ENCODE measurements around the gene VWA3B. TPM values are rescaled to one million over a fixed set of nuclear protein-coding genes. Genes with fewer than 3 reads are reported as not detected.

Gene VWA3B
- total RNA-seq, 1 donor from 2014 or later = not detected

DNA sequence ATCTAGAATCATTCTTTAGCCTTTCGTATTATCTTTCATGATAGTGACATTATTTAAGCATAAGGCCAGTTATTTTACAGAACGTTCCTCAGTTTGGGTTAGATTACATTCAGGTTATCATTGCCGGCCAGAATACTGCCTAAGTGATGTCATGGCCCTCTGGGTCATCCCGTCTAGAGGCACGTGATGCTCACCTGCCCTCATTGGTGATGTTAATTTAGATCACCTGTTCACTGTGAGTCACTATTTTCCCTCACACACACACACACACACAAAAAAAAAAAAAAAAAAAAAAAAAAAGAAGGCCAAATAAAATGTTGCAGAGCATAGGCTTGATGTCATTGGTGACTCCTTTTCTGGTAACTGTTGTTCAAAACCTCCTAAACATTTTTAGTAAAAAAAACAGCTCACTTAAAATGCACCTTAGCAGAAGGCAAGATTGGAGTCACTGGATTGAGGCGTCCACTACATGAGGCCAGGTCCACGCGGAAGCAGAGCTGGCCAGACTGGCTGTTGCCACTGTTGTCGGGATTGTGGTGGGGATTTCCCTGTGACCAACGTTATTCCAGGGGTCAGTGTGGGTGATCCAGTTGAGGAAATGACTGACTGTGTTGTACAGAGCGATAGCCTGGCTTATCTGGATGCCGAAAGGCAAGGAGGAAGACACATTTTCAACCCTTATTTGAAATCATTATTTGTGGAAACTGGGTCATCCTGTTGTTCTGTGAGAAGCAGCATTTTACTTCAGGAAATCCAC is 207.1 kb downstream of the VWA3B start:
- no peak for ATAC-seq (ENCODE audit: low read depth)
- no peak for DNase-seq
- TF ChIP-seq, protein P1, sequence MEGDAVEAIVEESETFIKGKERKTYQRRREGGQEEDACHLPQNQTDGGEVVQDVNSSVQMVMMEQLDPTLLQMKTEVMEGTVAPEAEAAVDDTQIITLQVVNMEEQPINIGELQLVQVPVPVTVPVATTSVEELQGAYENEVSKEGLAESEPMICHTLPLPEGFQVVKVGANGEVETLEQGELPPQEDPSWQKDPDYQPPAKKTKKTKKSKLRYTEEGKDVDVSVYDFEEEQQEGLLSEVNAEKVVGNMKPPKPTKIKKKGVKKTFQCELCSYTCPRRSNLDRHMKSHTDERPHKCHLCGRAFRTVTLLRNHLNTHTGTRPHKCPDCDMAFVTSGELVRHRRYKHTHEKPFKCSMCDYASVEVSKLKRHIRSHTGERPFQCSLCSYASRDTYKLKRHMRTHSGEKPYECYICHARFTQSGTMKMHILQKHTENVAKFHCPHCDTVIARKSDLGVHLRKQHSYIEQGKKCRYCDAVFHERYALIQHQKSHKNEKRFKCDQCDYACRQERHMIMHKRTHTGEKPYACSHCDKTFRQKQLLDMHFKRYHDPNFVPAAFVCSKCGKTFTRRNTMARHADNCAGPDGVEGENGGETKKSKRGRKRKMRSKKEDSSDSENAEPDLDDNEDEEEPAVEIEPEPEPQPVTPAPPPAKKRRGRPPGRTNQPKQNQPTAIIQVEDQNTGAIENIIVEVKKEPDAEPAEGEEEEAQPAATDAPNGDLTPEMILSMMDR (IDR thresholded peaks at IDR 0.05) = no peak
- H3K27me3 Mint-ChIP-seq = peaks cover 14% of the 10 kb centered on the region
- no peaks in the 10 kb centered on the region for H3K36me3 Mint-ChIP-seq (ENCODE audit: low read depth)
- no peak overlapping the region for H3K27ac Mint-ChIP-seq
- H3K4me3 Mint-ChIP-seq = no peak overlapping the region
- peaks cover 13% of the 10 kb centered on the region for H3K9me3 Mint-ChIP-seq
- ChIA-PET CTCF (no interaction called here), POLR2A (no interaction called here)
- no peaks in the 10 kb centered on the region for H3K4me1 Mint-ChIP-seq
- intact Hi-C loops (cut with micrococcal nuclease) = no loop called here

DNA sequence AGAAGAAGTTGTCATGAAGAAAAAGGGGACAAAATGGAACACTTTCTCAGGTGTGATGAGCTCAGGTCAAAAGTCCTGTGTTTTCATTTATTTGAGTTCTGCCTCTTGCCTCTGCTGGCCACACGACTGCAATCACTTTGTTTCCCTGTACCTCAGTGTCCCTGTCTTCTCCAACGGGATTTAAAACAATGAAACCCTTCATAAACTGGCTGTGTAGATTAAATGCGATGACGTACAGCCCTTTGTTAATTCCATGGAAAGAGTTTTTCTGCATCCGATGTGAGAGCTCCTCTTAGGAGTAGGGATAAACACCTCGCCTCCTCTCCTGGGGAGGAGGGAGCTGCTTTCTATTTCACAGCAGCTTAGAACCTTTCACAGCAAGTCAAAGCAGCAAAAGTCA is 207.7 kb downstream of the VWA3B start:
- intact Hi-C loops (cut with micrococcal nuclease) = no loop called here
- ChIA-PET POLR2A (no interaction called here), CTCF (no interaction called here)
- Mint-ChIP-seq H3K36me3 (ENCODE audit: low read depth) (no peaks in the 10 kb centered on the region), H3K27ac (no peak overlapping the region), H3K9me3 (peaks cover 8% of the 10 kb centered on the region), H3K4me3 (no peak overlapping the region), H3K4me1 (no peaks in the 10 kb centered on the region), H3K27me3 (peaks cover 15% of the 10 kb centered on the region)
- no peak for DNase-seq
- TF ChIP-seq, protein P1 (IDR thresholded peaks at IDR 0.05) = no peak
- no peak for ATAC-seq (ENCODE audit: low read depth)

DNA sequence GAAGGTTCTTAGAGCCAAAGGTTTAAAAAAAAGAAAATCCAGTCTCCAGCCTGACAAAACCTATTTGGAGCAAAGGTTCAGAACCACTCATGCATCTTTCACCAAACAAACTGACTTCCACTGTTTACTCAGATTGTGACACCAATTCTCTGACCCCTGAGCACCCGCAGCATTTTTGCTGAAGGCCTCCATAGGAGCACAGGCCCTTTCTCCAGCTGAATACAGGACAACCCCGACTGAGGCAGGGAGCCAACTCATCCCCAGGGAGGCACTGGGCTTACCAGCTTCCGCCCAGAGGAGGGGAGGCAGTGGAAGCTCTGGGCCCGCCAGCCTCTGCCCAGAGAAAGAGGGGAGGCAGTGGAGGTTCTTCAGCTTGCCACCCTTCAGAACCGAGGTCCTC is 208.3 kb downstream of the VWA3B start:
- Mint-ChIP-seq H3K27me3 (peaks cover 13% of the 10 kb centered on the region), H3K4me1 (no peaks in the 10 kb centered on the region), H3K9me3 (peaks cover 3% of the 10 kb centered on the region), H3K27ac (no peak overlapping the region), H3K4me3 (no peak overlapping the region), H3K36me3 (ENCODE audit: low read depth) (no peaks in the 10 kb centered on the region)
- ChIA-PET CTCF (no interaction called here), POLR2A (no interaction called here)
- DNase-seq (no peak), ATAC-seq (ENCODE audit: low read depth) (no peak)
- TF ChIP-seq, protein P1 (IDR thresholded peaks at IDR 0.05) = no peak
- intact Hi-C loops (cut with micrococcal nuclease) = no loop called here

DNA sequence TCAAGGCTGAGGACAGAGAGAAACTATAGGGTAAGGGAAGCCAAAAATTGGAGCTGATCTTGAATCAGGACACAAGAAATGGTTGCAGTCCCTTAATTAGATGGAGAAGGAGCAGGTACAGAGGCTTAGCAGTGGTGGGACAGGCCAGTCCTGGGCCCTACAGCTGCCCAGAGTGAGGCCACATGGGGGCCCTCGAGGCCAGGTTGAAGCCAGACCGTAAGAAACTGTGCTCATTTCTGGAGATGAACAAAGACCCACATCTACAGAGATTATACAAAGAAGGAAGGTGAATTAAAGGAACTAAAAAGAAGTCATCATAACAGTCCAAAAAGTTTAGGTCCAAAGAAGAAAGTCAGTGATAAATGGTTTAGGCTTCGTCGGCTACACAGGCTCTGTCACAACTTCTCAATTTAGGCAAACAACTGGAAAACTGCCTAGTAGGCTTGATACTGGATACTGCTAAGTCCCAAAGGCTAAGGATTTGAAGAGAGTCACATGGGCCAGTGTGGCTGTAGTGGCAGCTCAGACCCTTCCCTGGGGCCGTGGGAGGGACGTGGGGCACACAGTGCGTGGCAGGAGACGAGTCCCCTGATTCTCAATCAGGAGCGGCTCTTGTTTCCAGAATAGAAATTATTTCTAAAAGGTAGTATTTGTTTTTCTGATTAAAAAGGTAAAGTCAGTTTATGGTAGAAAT is 208.9 kb downstream of the VWA3B start:
- TF ChIP-seq, protein P1 (IDR thresholded peaks at IDR 0.05) = no peak
- H3K27me3 Mint-ChIP-seq = peaks cover 15% of the 10 kb centered on the region
- no peak overlapping the region for H3K4me3 Mint-ChIP-seq
- POLR2A ChIA-PET = no interaction called here
- H3K4me1 Mint-ChIP-seq = no peaks in the 10 kb centered on the region
- H3K27ac Mint-ChIP-seq = no peak overlapping the region
- no peaks in the 10 kb centered on the region for H3K36me3 Mint-ChIP-seq (ENCODE audit: low read depth)
- ATAC-seq (ENCODE audit: low read depth) (no peak), DNase-seq (no peak)
- H3K9me3 Mint-ChIP-seq = peaks cover under 1% of the 10 kb centered on the region
- intact Hi-C loops (cut with micrococcal nuclease) = no loop called here
- CTCF ChIA-PET = no interaction called here

DNA sequence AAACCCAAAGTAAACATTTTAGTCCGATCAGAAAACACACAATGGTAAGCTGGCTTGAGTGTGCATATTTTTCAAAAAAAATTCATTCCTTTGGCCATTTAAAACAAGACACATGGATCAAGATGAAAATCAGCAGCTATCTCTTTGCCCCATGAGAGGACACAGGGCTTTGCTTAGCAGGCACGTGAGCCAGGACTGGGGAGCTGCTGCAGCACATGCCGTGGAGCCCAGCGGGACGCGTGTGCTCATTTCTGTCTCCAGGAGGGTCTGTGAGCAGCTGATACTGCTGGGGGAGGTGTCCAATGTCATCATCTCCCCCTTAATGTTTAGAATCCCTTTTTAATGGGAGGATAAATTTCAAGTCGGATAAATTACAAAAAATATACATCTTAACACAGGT is 209.5 kb downstream of the VWA3B start:
- Mint-ChIP-seq H3K36me3 (ENCODE audit: low read depth) (no peaks in the 10 kb centered on the region), H3K4me1 (no peaks in the 10 kb centered on the region), H3K27me3 (peaks cover 16% of the 10 kb centered on the region), H3K4me3 (no peak overlapping the region), H3K27ac (no peak overlapping the region), H3K9me3 (no peaks in the 10 kb centered on the region)
- ATAC-seq (ENCODE audit: low read depth) (no peak), DNase-seq (no peak)
- POLR2A ChIA-PET = no interaction called here
- TF ChIP-seq, protein P1 (IDR thresholded peaks at IDR 0.05) = no peak
- intact Hi-C loops (cut with micrococcal nuclease) = no loop called here
- CTCF ChIA-PET = no interaction called here

All from activated B cell treated with CpG ODN at 0.5 μM for 24 hours (primary cell).